Neural progenitor cell (in vitro differentiated cells): ENCODE measurements around the gene EXOC6B. TPM values are rescaled to one million over a fixed set of nuclear protein-coding genes. Genes with fewer than 3 reads are reported as not detected.

ENCODE experiments used
- DNase-seq: peaks from one replicate; pipeline ENCODE4 v3.0.0-alpha.2; 2016; ENCODE audit warnings: low spot score
- H2AFZ ChIP-seq: fragments of 200-600 bp; sonication (generic); replicated peaks from 2 replicates; pipeline ENCODE4 v1.6.1; 2016; ENCODE audit warnings: antibody characterized with exemption
- H3F3A ChIP-seq: fragments of 200-600 bp; sonication (generic); 2 replicates; pipeline ENCODE4 v1.6.1; 2016; ENCODE audit warnings: antibody characterized with exemption, low read depth
- H3K27ac ChIP-seq: fragments of 200-600 bp; sonication (generic); 2 replicates; pipeline ENCODE4 v1.5.1; 2016; ENCODE audit warnings: mild to moderate bottlenecking
- H3K27me3 ChIP-seq: fragments of 200-600 bp; sonication (generic); 2 replicates; pipeline ENCODE4 v1.6.1; 2016; ENCODE audit warnings: mild to moderate bottlenecking, moderate library complexity
- H3K36me3 ChIP-seq: fragments of 200-600 bp; sonication (generic); 2 replicates; pipeline ENCODE4 v1.5.1; 2016
- H3K4me1 ChIP-seq: fragments of 200-600 bp; sonication (generic); 2 replicates; pipeline ENCODE4 v1.6.1; 2016; ENCODE audit warnings: mixed run types
- H3K4me2 ChIP-seq: fragments of 200-600 bp; sonication (generic); 2 replicates; pipeline ENCODE4 v1.6.1; 2016
- H3K4me3 ChIP-seq: fragments of 200-600 bp; sonication (generic); 2 replicates; pipeline ENCODE4 v1.5.1; 2016
- H3K79me2 ChIP-seq: fragments of 200-600 bp; sonication (generic); 2 replicates; pipeline ENCODE4 v1.6.1; 2016; ENCODE audit warnings: low read depth
- H3K9ac ChIP-seq: fragments of 200-600 bp; sonication (generic); 2 replicates; pipeline ENCODE4 v1.6.1; 2016
- H3K9me3 ChIP-seq: fragments of 200-600 bp; sonication (generic); 2 replicates; pipeline ENCODE4 v1.5.1; 2016; ENCODE audit warnings: low read depth
- H4K20me1 ChIP-seq: fragments of 200-600 bp; sonication (generic); 2 replicates; pipeline ENCODE4 v1.6.1; 2016; ENCODE audit warnings: low read depth
- H3K27ac Mint-ChIP-seq: 3 replicates; pipeline ENCODE4 v1.8.0; 2021; ENCODE audit warnings: mixed read lengths
- H3K27me3 Mint-ChIP-seq: 2 replicates; pipeline ENCODE4 v1.8.0; 2022; ENCODE audit warnings: low read depth, mild to moderate bottlenecking, inconsistent platforms, moderate library complexity, mixed read lengths; ENCODE audit not compliant: insufficient read depth
- H3K36me3 Mint-ChIP-seq: 3 replicates; pipeline ENCODE4 v1.8.0; 2021; ENCODE audit warnings: mixed read lengths
- H3K4me1 Mint-ChIP-seq: 3 replicates; pipeline ENCODE4 v1.8.0; 2021; ENCODE audit warnings: mixed read lengths
- H3K4me3 Mint-ChIP-seq: 3 replicates; pipeline ENCODE4 v1.8.0; 2021; ENCODE audit warnings: mild to moderate bottlenecking, moderate library complexity, mixed read lengths
- H3K9me3 Mint-ChIP-seq: 3 replicates; pipeline ENCODE4 v1.8.0; 2020; ENCODE audit warnings: mixed read lengths
- EZH2 ChIP-seq: fragments of 200-600 bp; sonication (generic); IDR thresholded peaks from 2 replicates; pipeline ENCODE4 v1.6.1; 2017; ENCODE audit warnings: antibody characterized with exemption, mild to moderate bottlenecking, moderate library complexity
- EZH2phosphoT487 ChIP-seq: fragments of 200-600 bp; sonication (generic); IDR thresholded peaks from 2 replicates; pipeline ENCODE4 v1.6.1; 2017; ENCODE audit warnings: antibody characterized with exemption
- total RNA-seq: library from RNA; depleted of rRNA; stranded (reverse); fragments of >200 nt; gene quantifications from 2 replicates; pipeline ENCODE4 v1.2.3, GENCODE V29; 2015; ENCODE audit warnings: low replicate concordance
- TF ChIP-seq, protein P1 (sequence below): fragments of 200-600 bp; sonication (generic); IDR thresholded peaks from 2 replicates; pipeline ENCODE4 v1.5.1; 2017; ENCODE audit warnings: antibody characterized with exemption, mild to moderate bottlenecking

Gene EXOC6B
- total RNA-seq, 1 donor from 2014 or later = 41.2 TPM

DNA sequence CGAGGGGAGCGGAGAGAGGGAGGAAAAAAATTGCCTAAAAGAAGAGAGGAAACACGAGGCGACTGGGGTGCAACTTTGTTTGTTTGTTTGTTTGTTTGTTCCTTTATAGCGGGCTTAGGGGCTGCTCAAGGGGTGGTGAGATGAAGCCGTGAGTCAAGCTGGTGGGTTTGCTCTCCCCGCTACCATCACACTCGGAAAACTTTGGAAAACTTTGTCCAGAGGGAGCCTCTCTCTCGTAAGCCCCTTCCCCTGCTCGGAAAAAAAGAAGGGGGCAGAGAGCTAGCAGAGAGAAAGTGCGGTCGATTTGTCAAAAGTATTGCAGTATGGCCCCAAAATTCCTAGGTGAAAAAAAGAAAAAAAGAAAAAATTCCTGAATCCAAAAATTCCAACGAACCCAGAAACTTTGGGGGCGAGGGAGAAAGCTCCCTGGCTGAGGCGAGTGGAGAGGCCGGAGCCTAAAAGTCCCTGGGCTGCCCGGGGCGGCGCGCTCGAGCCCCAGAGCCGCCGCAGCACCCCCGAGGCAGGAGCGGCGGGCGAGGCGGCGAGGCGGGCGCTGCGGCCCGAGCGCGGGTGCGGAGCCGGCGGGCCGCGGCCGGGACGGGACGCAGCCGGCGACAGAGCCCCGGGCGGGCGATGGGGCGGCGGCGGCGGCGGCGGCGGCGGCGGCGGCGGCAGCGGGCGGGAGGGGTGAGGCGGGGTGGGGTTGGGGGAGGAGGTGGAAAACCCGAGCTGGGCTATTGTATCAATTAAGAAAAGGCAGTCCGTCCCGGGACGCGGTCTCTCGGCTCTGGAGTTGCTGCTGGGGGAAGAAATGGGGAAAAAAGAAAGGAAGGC, 677.6 kb downstream of the EXOC6B start:
- H3K27me3 Mint-ChIP-seq = peaks cover 63% of the 10 kb centered on the region
- Histone ChIP-seq H3K4me2 (peak overlapping the region; percentile 91), H3F3A (peaks cover 23% of the 10 kb centered on the region), H3K9me3 (no peaks in the 10 kb centered on the region), H3K9ac (no peak overlapping the region), H3K27me3 (peaks cover 97% of the 10 kb centered on the region), H3K27ac (no peak overlapping the region), H3K4me3 (peak overlapping the region; percentile 52), H3K36me3 (no peaks in the 10 kb centered on the region), H2AFZ (peak overlapping the region; percentile 26), H4K20me1 (peaks cover 39% of the 10 kb centered on the region), H3K79me2 (no peaks in the 10 kb centered on the region), H3K4me1 (peaks cover 38% of the 10 kb centered on the region)
- H3K4me3 Mint-ChIP-seq = peak overlapping the region; percentile 90
- peaks cover 2% of the 10 kb centered on the region for H3K9me3 Mint-ChIP-seq
- H3K36me3 Mint-ChIP-seq = no peaks in the 10 kb centered on the region
- H3K27ac Mint-ChIP-seq = no peak overlapping the region
- peaks cover 44% of the 10 kb centered on the region for H3K4me1 Mint-ChIP-seq
- TF ChIP-seq, protein P1, sequence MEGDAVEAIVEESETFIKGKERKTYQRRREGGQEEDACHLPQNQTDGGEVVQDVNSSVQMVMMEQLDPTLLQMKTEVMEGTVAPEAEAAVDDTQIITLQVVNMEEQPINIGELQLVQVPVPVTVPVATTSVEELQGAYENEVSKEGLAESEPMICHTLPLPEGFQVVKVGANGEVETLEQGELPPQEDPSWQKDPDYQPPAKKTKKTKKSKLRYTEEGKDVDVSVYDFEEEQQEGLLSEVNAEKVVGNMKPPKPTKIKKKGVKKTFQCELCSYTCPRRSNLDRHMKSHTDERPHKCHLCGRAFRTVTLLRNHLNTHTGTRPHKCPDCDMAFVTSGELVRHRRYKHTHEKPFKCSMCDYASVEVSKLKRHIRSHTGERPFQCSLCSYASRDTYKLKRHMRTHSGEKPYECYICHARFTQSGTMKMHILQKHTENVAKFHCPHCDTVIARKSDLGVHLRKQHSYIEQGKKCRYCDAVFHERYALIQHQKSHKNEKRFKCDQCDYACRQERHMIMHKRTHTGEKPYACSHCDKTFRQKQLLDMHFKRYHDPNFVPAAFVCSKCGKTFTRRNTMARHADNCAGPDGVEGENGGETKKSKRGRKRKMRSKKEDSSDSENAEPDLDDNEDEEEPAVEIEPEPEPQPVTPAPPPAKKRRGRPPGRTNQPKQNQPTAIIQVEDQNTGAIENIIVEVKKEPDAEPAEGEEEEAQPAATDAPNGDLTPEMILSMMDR = no peak
- TF ChIP-seq EZH2 (no peak), EZH2phosphoT487 (no peak)
- DNase-seq = peak; percentile 73

DNA sequence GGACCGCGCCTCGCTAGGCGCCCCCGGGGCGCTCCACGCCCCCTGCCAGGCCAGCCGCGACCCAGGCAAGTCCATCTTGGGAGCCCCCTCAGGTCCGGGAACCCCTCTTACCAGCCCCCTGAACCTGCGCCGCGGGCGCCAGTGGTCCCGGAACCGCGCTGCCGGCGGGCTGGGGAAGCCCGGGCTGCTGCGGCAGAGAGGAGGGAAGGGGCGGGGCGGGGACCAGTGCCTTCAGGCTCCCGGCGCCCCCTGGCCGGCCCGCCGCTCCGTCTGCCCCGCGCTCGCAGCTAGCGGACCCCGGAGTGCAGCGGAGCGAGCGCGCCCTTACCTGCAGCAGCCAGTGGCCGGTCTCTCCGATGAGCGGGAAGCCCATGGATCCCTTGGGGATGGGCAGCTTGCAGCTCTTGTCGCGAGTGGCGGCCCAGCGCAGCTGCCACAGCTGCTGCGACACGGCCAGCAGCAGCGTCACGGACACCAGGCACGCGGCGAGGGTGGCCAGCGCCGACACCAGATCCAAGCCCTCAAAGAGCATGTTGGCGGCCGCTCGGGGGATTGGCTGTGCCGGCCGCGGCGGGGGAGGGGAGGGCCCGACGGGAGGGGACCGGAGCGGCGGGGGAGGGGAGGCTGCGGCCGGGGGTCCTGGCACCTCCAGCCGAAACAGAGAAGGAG, 678.4 kb downstream of the EXOC6B start, which contains the start of gene CYP26B1:
Gene CYP26B1 (minus strand): TSS at position 560 of the 669 bp plus-strand sequence. CDS start 28 bp downstream, at position 532.
- peaks cover 42% of the 10 kb centered on the region for H4K20me1 ChIP-seq
- no peaks in the 10 kb centered on the region for H3K36me3 ChIP-seq
- Mint-ChIP-seq H3K4me1 (peaks cover 44% of the 10 kb centered on the region), H3K27ac (no peak within 1 kb of the TSS), H3K36me3 (no peaks in the 10 kb centered on the region), H3K4me3 (peak within 1 kb of the TSS; percentile 90), H3K9me3 (peaks cover 2% of the 10 kb centered on the region), H3K27me3 (peaks cover 63% of the 10 kb centered on the region)
- H3K4me1 ChIP-seq = peaks cover 46% of the 10 kb centered on the region
- peak within 1 kb of the TSS; percentile 52 for H3K4me3 ChIP-seq
- TF ChIP-seq EZH2phosphoT487 = peak; percentile 95
- TF ChIP-seq, protein P1 = no peak
- TF ChIP-seq EZH2 = peak; percentile 97
- H3K9ac ChIP-seq = no peak within 1 kb of the TSS
- H3K9me3 ChIP-seq = no peaks in the 10 kb centered on the region
- H3K27ac ChIP-seq = no peak within 1 kb of the TSS
- H3K27me3 ChIP-seq = peaks cover 99% of the 10 kb centered on the region
- DNase-seq = peak; percentile 82
- peaks cover 28% of the 10 kb centered on the region for H3F3A ChIP-seq
- H3K4me2 ChIP-seq = peak within 1 kb of the TSS; percentile 91
- H3K79me2 ChIP-seq = no peaks in the 10 kb centered on the region
- peak within 1 kb of the TSS; percentile 26 for H2AFZ ChIP-seq

GRCh38 chr2:72146347-72147302, 679.2 kb downstream of the EXOC6B start:
- peaks cover 45% of the 10 kb centered on the region for H4K20me1 ChIP-seq
- Mint-ChIP-seq H3K4me3 (peak overlapping the region; percentile 80), H3K4me1 (peaks cover 47% of the 10 kb centered on the region), H3K9me3 (peaks cover 2% of the 10 kb centered on the region), H3K27me3 (peaks cover 63% of the 10 kb centered on the region), H3K36me3 (no peaks in the 10 kb centered on the region), H3K27ac (no peak overlapping the region)
- peaks cover 50% of the 10 kb centered on the region for H3K4me1 ChIP-seq
- DNase-seq = peak; percentile 48
- H3K27ac ChIP-seq = no peak overlapping the region
- no peak overlapping the region for H2AFZ ChIP-seq
- H3K9me3 ChIP-seq = no peaks in the 10 kb centered on the region
- no peak overlapping the region for H3K9ac ChIP-seq
- H3K27me3 ChIP-seq = peaks cover 99% of the 10 kb centered on the region
- peak overlapping the region; percentile 91 for H3K4me2 ChIP-seq
- no peaks in the 10 kb centered on the region for H3K79me2 ChIP-seq
- H3F3A ChIP-seq = peaks cover 28% of the 10 kb centered on the region
- peak; percentile 91 for TF ChIP-seq EZH2phosphoT487
- TF ChIP-seq, protein P1 = no peak
- no peak for TF ChIP-seq EZH2
- H3K4me3 ChIP-seq = peak overlapping the region; percentile 52
- no peaks in the 10 kb centered on the region for H3K36me3 ChIP-seq
